Brain pericyte (primary cell): Measurements from ENCODE around the gene CFAP68.
A peak's percentile ranks its signal among the peaks of the same experiment; 100 is the strongest.
"Not testable (repeated sequence)": the region's sequence is repeated elsewhere in the genome, so short reads cannot be mapped to it uniquely, and the experiment has no call there.

ENCODE experiments used
- DNase-seq: peaks from one replicate; pipeline ENCODE4 v3.0.0-alpha.2; 2012; ENCODE audit warnings: low read depth, low spot score

CFAP68 gene

GRCh38 chr11:111870522-111870885, 8.8 kb upstream of the CFAP68 start:
- no peak for DNase-seq

GRCh38 chr11:111870886-111871692, 8.3 kb upstream of the CFAP68 start, which contains the start of gene ALG9:
ALG9 (minus strand) TSS chr11:111871581; CDS start chr11:111871482, 99 bp downstream.
- DNase-seq, result peak; percentile 43

- no peak for DNase-seq
Observed at GRCh38 chr11:111871693-111872161, 7.6 kb upstream of the CFAP68 start.

- no peak for DNase-seq
Observed at GRCh38 chr11:111878385-111878848, 924 bp upstream of the CFAP68 start.

- no peak for DNase-seq
Observed at GRCh38 chr11:111879637-111879960, 258 bp downstream of the CFAP68 start.

GRCh38 chr11:111882202-111882601, 2.9 kb downstream of the CFAP68 start:
- no peak for DNase-seq

GRCh38 chr11:111885053-111885452, 5.7 kb downstream of the CFAP68 start:
- DNase-seq, result not testable (repeated sequence)

- no peak for DNase-seq
Observed at GRCh38 chr11:111886032-111886431, 6.7 kb downstream of the CFAP68 start.

- no peak for DNase-seq
Observed at GRCh38 chr11:111886844-111887243, 7.5 kb downstream of the CFAP68 start.

GRCh38 chr11:111905411-111905810, 26.1 kb downstream of the CFAP68 start:
- DNase-seq, result no peak

GRCh38 chr11:111906680-111907079, 27.3 kb downstream of the CFAP68 start:
- no peak for DNase-seq

- no peak for DNase-seq
Observed at GRCh38 chr11:111908639-111909305, 29.4 kb downstream of the CFAP68 start.

- no peak for DNase-seq
Observed at GRCh38 chr11:111909378-111909777, 30.0 kb downstream of the CFAP68 start.

GRCh38 chr11:111910676-111911562, 31.6 kb downstream of the CFAP68 start:
- no peak for DNase-seq

- no peak for DNase-seq
Observed at GRCh38 chr11:111911563-111912401, 32.4 kb downstream of the CFAP68 start, which contains the start of gene CRYAB. CRYAB (minus strand) TSS chr11:111911770; CDS start chr11:111911724, 46 bp downstream.

- no peak for DNase-seq
Observed at GRCh38 chr11:111912535-111912934, 33.2 kb downstream of the CFAP68 start, which contains the start of gene HSPB2. HSPB2 (plus strand) TSS chr11:111912734; CDS start chr11:111912830, 96 bp downstream.

GRCh38 chr11:111913031-111913861, 33.9 kb downstream of the CFAP68 start:
- DNase-seq, result no peak

- DNase-seq, result no peak
Observed at GRCh38 chr11:111913997-111914396, 34.7 kb downstream of the CFAP68 start.

GRCh38 chr11:111916768-111917167, 37.4 kb downstream of the CFAP68 start:
- no peak for DNase-seq

- no peak for DNase-seq
Observed at GRCh38 chr11:111917312-111917711, 38.0 kb downstream of the CFAP68 start.
